Lower lobe of right lung (tissue), 2 donors: ENCODE data around the gene PTH2R. TPM values are rescaled to one million over a fixed set of nuclear protein-coding genes. Genes with fewer than 3 reads are reported as not detected.
A peak's percentile ranks its signal among the peaks of the same experiment; 100 is the strongest.
"Not testable (repeated sequence)": the region's sequence is repeated elsewhere in the genome, so short reads cannot be mapped to it uniquely, and the experiment has no call there.

Experiments used
- ATAC-seq, 2 donors: fragments of 200-7000 bp; cut with Tn5 transposase; one replicate each; pipeline ENCODE4 v1.9.1; 2020 to 2022; ENCODE audit warnings: mild to moderate bottlenecking in 2 of 2, moderate library complexity in 2 of 2
- DNase-seq: peaks from one replicate; pipeline ENCODE4 v3.0.0-alpha.2; 2020
- H3K27ac ChIP-seq: fragments of 200-600 bp; one replicate; pipeline ENCODE4 v1.8.0; 2022
- H3K27me3 ChIP-seq: fragments of 200-600 bp; one replicate; pipeline ENCODE4 v1.8.0; 2022; ENCODE audit warnings: low read depth
- H3K36me3 ChIP-seq: fragments of 200-600 bp; one replicate; pipeline ENCODE4 v1.8.0; 2022; ENCODE audit warnings: mild to moderate bottlenecking
- H3K4me1 ChIP-seq: fragments of 200-600 bp; one replicate; pipeline ENCODE4 v1.8.0; 2022
- H3K4me3 ChIP-seq: fragments of 200-600 bp; one replicate; pipeline ENCODE4 v1.8.0; 2022; ENCODE audit warnings: mild to moderate bottlenecking
- H3K9me3 ChIP-seq: fragments of 200-600 bp; one replicate; pipeline ENCODE4 v1.8.0; 2022
- intact Hi-C: fragments of 100-400 bp; cut with DNase I; formaldehyde crosslinking; loops from one replicate; pipeline ENCODE4 v1.11.0; 2022
- total RNA-seq: library from RNA; stranded (reverse); fragmentation: NEBNext Ultra II Directional; extraction: Animal tissue kit (Norgen Biotek cat#: 25700); gene quantifications from one replicate; pipeline ENCODE4 v1.2.1, GENCODE V29; 2021
- TF ChIP-seq, protein P1 (sequence below): fragments of 200-600 bp; IDR thresholded peaks from one replicate; pipeline ENCODE4 v1.8.0; 2022; ENCODE audit warnings: antibody characterized with exemption, mild to moderate bottlenecking
- donor health status: DM: no; HTN: yes; CAD: no; lungs with severe emphysema.

The PTH2R gene
- total RNA-seq, 1 donor from 2014 or later = 0.32 TPM

DNA sequence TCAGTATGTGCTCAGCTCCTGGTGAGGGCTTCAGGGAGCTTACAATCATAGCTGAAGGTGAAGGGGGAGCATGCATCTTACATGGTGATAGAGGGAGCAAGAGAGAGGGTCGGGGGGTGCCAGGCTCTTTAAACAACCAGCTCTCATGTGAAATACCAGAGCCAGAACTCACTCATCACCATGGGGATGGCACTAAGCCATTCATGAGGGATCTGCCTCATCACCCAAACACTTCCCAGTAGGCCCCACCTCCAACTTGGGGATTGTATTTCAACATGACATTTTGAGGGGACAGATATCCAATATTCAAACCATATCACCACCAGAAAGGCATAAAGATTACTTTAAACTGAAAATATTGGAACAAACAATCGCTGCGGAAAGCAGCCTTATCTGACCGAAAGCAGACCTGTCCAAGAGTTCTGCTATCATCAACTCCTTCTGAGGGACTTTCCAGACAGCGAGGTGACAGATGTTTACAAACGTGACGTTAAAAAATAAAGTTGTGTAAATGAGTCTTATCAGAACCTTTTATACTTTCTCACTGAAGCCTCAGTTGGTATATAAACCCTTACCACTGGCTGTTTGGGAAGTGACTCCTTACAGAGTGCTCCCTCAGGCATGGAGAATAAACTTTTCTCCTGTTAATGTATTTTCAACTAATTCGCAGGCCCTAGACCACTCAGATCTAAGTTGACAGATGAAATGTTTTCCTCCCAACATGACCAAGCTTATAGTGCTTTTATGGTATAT lies 35.5 kb upstream of the PTH2R start:
- DNase-seq = no peak
- no peaks in the 10 kb centered on the region for H3K27me3 ChIP-seq
- no peak overlapping the region for H3K4me3 ChIP-seq
- H3K4me1 ChIP-seq = no peaks in the 10 kb centered on the region
- ATAC-seq = no peak
- intact Hi-C loops = no loop called here
- no peak overlapping the region for H3K27ac ChIP-seq
- no peaks in the 10 kb centered on the region for H3K36me3 ChIP-seq
- no peaks in the 10 kb centered on the region for H3K9me3 ChIP-seq
- TF ChIP-seq, protein P1, sequence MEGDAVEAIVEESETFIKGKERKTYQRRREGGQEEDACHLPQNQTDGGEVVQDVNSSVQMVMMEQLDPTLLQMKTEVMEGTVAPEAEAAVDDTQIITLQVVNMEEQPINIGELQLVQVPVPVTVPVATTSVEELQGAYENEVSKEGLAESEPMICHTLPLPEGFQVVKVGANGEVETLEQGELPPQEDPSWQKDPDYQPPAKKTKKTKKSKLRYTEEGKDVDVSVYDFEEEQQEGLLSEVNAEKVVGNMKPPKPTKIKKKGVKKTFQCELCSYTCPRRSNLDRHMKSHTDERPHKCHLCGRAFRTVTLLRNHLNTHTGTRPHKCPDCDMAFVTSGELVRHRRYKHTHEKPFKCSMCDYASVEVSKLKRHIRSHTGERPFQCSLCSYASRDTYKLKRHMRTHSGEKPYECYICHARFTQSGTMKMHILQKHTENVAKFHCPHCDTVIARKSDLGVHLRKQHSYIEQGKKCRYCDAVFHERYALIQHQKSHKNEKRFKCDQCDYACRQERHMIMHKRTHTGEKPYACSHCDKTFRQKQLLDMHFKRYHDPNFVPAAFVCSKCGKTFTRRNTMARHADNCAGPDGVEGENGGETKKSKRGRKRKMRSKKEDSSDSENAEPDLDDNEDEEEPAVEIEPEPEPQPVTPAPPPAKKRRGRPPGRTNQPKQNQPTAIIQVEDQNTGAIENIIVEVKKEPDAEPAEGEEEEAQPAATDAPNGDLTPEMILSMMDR = no peak

DNA sequence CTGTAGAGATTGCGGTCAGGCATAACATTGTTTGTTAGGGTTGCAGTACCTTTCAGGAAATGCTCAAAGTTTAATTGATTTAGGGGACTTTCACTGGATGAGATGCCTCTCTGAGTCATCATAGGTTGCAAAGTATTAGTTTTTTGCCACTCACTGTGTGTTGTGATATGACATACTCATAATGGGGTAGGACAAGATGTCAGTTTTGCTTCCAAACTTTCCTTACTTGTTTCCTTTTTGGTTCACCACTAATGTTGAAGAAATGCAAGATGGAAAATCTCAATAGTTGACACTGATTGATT lies 35.0 kb upstream of the PTH2R start:
- H3K27me3 ChIP-seq = no peaks in the 10 kb centered on the region
- H3K4me1 ChIP-seq = no peaks in the 10 kb centered on the region
- no peaks in the 10 kb centered on the region for H3K36me3 ChIP-seq
- intact Hi-C loops = no loop called here
- no peak overlapping the region for H3K27ac ChIP-seq
- no peaks in the 10 kb centered on the region for H3K9me3 ChIP-seq
- ATAC-seq (no peak), DNase-seq (no peak)
- H3K4me3 ChIP-seq = no peak overlapping the region
- TF ChIP-seq, protein P1 = no peak

DNA sequence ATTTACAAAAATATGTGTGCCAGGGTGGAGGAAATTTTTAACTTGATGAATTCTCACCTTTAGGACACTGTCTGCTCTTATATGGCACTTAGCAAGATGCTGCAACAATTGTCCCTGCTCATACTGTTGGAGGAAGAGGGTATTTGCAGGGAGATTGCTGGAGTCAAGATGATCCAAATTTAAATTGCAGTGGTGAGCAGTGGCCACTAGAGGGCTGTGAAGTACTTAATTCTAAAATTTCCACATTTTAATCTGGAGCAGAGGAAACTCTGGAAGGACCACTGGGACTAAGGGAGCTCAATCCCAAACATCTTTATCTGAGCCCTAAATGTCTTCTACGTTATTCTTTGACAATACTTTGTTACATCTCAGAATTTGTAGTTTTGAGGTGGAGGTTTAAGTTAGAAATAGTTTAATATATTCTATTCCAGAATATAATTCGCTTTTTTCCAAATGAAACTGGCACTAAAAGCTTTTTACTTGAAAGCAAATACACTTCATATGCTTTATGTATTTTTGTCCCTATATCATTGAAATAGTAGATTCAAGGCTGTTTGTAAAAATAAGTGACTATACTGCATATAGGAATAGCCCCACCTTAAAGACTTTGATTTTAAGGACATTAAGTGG lies 33.0 kb upstream of the PTH2R start:
- ATAC-seq (peak; percentile 59 to 67), DNase-seq (no peak)
- intact Hi-C loops = no loop called here
- H3K4me3 ChIP-seq = no peak overlapping the region
- H3K9me3 ChIP-seq = no peaks in the 10 kb centered on the region
- H3K27me3 ChIP-seq = no peaks in the 10 kb centered on the region
- H3K27ac ChIP-seq = no peak overlapping the region
- H3K36me3 ChIP-seq = no peaks in the 10 kb centered on the region
- no peaks in the 10 kb centered on the region for H3K4me1 ChIP-seq
- TF ChIP-seq, protein P1 = peak; percentile 81

DNA sequence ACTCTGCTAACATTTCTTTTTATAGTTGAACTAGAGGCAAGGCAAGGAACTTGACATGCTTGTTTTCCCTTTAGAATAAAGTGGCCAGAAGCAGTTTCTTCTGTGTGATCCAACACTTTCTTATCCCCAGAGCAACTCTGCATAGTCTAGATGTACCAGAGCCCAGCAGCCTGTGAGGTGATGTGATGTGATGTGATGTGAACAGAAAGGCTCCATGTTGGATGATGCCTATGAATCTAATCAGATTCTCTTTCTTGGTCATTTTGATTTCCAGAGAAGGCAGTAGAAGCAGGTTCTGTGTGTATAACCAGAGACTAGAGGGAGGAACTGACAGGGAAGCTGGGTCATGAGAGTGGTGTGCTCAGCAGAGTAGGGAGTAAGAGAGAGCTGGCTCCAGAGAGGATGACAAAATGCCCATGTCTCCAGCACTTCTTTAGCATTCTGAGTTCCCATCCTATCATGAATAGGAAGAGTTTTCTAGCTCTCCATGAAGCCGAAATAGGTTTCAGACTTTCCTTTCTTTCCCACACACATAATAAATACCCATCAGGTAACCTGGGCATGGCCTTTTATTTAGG lies 31.0 kb upstream of the PTH2R start:
- no peaks in the 10 kb centered on the region for H3K27me3 ChIP-seq
- H3K27ac ChIP-seq = no peak overlapping the region
- intact Hi-C loops = no loop called here
- H3K36me3 ChIP-seq = no peaks in the 10 kb centered on the region
- DNase-seq = no peak
- no peaks in the 10 kb centered on the region for H3K4me1 ChIP-seq
- H3K4me3 ChIP-seq = no peak overlapping the region
- TF ChIP-seq, protein P1 = no peak
- H3K9me3 ChIP-seq = no peaks in the 10 kb centered on the region
- no peak for ATAC-seq

DNA sequence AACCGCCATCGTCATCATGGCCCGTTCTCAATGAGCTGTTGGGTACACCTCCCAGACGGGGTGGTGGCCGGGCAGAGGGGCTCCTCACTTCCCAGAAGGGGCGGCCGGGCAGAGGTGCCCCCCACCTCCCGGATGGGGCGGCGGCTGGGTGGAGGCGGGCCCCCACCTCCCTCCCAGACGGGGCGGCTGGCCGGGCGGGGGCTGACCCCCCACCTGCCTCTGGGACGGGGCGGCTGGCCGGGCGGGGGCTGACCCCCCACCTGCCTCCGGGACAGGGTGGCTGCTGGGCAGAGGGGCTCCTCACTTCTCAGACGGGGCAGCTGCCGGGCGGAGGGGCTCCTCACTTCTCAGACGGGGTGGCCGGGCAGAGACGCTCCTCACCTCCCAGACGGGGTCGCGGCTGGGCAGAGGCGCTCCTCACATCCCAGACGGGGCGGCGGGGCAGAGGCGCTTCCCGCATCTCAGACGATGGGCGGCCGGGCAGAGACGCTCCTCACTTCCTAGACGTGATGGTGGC lies 29.2 kb upstream of the PTH2R start:
- H3K9me3 ChIP-seq, H3K27me3 ChIP-seq, ATAC-seq, H3K36me3 ChIP-seq, H3K27ac ChIP-seq, H3K4me3 ChIP-seq, DNase-seq, intact Hi-C loops, H3K4me1 ChIP-seq: not testable (repeated sequence)

DNA sequence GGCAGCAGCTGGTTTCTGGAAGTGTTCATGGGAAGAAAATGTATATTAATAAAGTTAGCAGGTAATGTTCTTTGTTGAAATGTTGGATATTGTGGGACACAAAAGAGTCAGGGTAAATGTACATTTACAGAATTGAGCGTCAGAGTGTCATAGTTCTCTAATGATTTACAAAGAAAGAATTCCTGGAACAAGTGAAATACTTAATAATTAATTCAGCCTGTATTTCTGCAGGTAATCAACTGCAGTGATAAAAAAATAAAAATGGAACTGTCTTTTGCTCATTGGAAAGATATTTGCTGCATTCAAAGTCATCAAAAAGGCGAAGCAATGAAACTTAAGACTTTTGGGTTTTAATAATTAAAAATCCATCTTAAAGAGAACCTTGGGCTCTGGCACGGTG lies 27.4 kb upstream of the PTH2R start:
- no peaks in the 10 kb centered on the region for H3K4me1 ChIP-seq
- no peaks in the 10 kb centered on the region for H3K36me3 ChIP-seq
- TF ChIP-seq, protein P1 = no peak
- DNase-seq (no peak), ATAC-seq (no peak)
- H3K27ac ChIP-seq = no peak overlapping the region
- no peak overlapping the region for H3K4me3 ChIP-seq
- no peaks in the 10 kb centered on the region for H3K27me3 ChIP-seq
- no peaks in the 10 kb centered on the region for H3K9me3 ChIP-seq
- intact Hi-C loops = no loop called here
